Measurements from ENCODE around the gene PRKN. TPM values are rescaled to one million over a fixed set of nuclear protein-coding genes. Genes with fewer than 3 reads are reported as not detected.

The PRKN gene
- total RNA-seq, 2 donors from 2014 or later = 3.3 to 4.8 TPM

- H3K27me3 Mint-ChIP-seq (ENCODE audit: insufficient read depth) = no peaks in the 10 kb centered on the region
- H3K4me3 ChIP-seq (ENCODE audit: low read length) = no peak overlapping the region
- no peak for TF ChIP-seq CTCF (conservative IDR thresholded peaks at IDR 0.05)
- H3K27ac ChIP-seq (ENCODE audit: low read depth, low read length) = no peak overlapping the region
- 90 to 97% methylated on average over 7 of the region's 7 CpGs for WGBS, 2 experiments (ENCODE audit: insufficient coverage in 1 of 2, insufficient read length in 1 of 2)
- H3K27ac Mint-ChIP-seq = no peak overlapping the region
- DNase-seq = no peak
- H3K4me3 Mint-ChIP-seq = no peak overlapping the region
- H3K9me3 Mint-ChIP-seq = no peaks in the 10 kb centered on the region
- H3K4me1 Mint-ChIP-seq = no peaks in the 10 kb centered on the region
- H3K36me3 ChIP-seq (ENCODE audit: control insufficient read depth, insufficient read depth, low read length) = no peaks in the 10 kb centered on the region
- H3K4me1 ChIP-seq (ENCODE audit: control insufficient read depth, insufficient read depth, low read length) = no peaks in the 10 kb centered on the region
- H3K27me3 ChIP-seq (ENCODE audit: control insufficient read depth, insufficient read depth, low read length, poor library complexity, severe bottlenecking) = no peaks in the 10 kb centered on the region
- no peak overlapping the region for H3K9ac ChIP-seq (ENCODE audit: extremely low read depth, low read length, poor library complexity, severe bottlenecking)
- H3K36me3 Mint-ChIP-seq (ENCODE audit: low read depth) = no peaks in the 10 kb centered on the region
- no peaks in the 10 kb centered on the region for H3K9me3 ChIP-seq (ENCODE audit: control insufficient read depth, low read length)
These were observed 577.3 kb downstream of the PRKN start for GRCh38 chr6:162150295-162150694.

- H3K27ac Mint-ChIP-seq = no peak overlapping the region
- no peak overlapping the region for H3K4me3 Mint-ChIP-seq
- no peak for DNase-seq
- 96 to 100% methylated on average over 5 to 6 of the region's 6 CpGs for WGBS, 2 experiments (ENCODE audit: insufficient coverage in 1 of 2, insufficient read length in 1 of 2)
- H3K27me3 Mint-ChIP-seq (ENCODE audit: insufficient read depth) = no peaks in the 10 kb centered on the region
- no peak overlapping the region for H3K9ac ChIP-seq (ENCODE audit: extremely low read depth, low read length, poor library complexity, severe bottlenecking)
- H3K36me3 Mint-ChIP-seq (ENCODE audit: low read depth) = no peaks in the 10 kb centered on the region
- no peaks in the 10 kb centered on the region for H3K4me1 ChIP-seq (ENCODE audit: control insufficient read depth, insufficient read depth, low read length)
- H3K4me3 ChIP-seq (ENCODE audit: low read length) = no peak overlapping the region
- no peak overlapping the region for H3K27ac ChIP-seq (ENCODE audit: low read depth, low read length)
- H3K9me3 Mint-ChIP-seq = no peaks in the 10 kb centered on the region
- H3K27me3 ChIP-seq (ENCODE audit: control insufficient read depth, insufficient read depth, low read length, poor library complexity, severe bottlenecking) = no peaks in the 10 kb centered on the region
- no peaks in the 10 kb centered on the region for H3K9me3 ChIP-seq (ENCODE audit: control insufficient read depth, low read length)
- no peak for TF ChIP-seq CTCF (conservative IDR thresholded peaks at IDR 0.05)
- H3K4me1 Mint-ChIP-seq = no peaks in the 10 kb centered on the region
- H3K36me3 ChIP-seq (ENCODE audit: control insufficient read depth, insufficient read depth, low read length) = no peaks in the 10 kb centered on the region
These were observed 577.8 kb downstream of the PRKN start for GRCh38 chr6:162149786-162150185.

- no peak overlapping the region for H3K27ac Mint-ChIP-seq
- no peaks in the 10 kb centered on the region for H3K27me3 Mint-ChIP-seq (ENCODE audit: insufficient read depth)
- Histone ChIP-seq H3K9ac (ENCODE audit: extremely low read depth, low read length, poor library complexity, severe bottlenecking) (no peak overlapping the region), H3K27ac (ENCODE audit: low read depth, low read length) (no peak overlapping the region), H3K4me3 (ENCODE audit: low read length) (no peak overlapping the region), H3K4me1 (ENCODE audit: control insufficient read depth, insufficient read depth, low read length) (no peaks in the 10 kb centered on the region), H3K9me3 (ENCODE audit: control insufficient read depth, low read length) (no peaks in the 10 kb centered on the region), H3K36me3 (ENCODE audit: control insufficient read depth, insufficient read depth, low read length) (no peaks in the 10 kb centered on the region), H3K27me3 (ENCODE audit: control insufficient read depth, insufficient read depth, low read length, poor library complexity, severe bottlenecking) (no peaks in the 10 kb centered on the region)
- H3K4me1 Mint-ChIP-seq = no peaks in the 10 kb centered on the region
- DNase-seq = no peak
- 93 to 100% methylated on average over 3 of the region's 3 CpGs for WGBS, 2 experiments (ENCODE audit: insufficient coverage in 1 of 2, insufficient read length in 1 of 2)
- no peak for TF ChIP-seq CTCF (conservative IDR thresholded peaks at IDR 0.05)
- no peaks in the 10 kb centered on the region for H3K36me3 Mint-ChIP-seq (ENCODE audit: low read depth)
- no peak overlapping the region for H3K4me3 Mint-ChIP-seq
- H3K9me3 Mint-ChIP-seq = no peaks in the 10 kb centered on the region
These were observed 579.8 kb downstream of the PRKN start for GRCh38 chr6:162147805-162148204.

All from endodermal cell (in vitro differentiated cells).